ENCODE data around the gene VAPA.

GRCh38 chr18:9910661-9911060, 3.2 kb upstream of the VAPA start:
- TF ChIP-seq CTCF (IDR thresholded peaks at IDR 0.05; ENCODE audit: insufficient read depth, low read length) (no peak), SPI1 (IDR thresholded peaks at IDR 0.05; ENCODE audit: borderline replicate concordance, low read depth) (no peak), GABPA (IDR thresholded peaks at IDR 0.05; ENCODE audit: low read depth) (no peak), POLR2AphosphoS5 (IDR thresholded peaks at IDR 0.05; ENCODE audit: low read depth) (no peak)
- TF ChIP-seq, protein P1, sequence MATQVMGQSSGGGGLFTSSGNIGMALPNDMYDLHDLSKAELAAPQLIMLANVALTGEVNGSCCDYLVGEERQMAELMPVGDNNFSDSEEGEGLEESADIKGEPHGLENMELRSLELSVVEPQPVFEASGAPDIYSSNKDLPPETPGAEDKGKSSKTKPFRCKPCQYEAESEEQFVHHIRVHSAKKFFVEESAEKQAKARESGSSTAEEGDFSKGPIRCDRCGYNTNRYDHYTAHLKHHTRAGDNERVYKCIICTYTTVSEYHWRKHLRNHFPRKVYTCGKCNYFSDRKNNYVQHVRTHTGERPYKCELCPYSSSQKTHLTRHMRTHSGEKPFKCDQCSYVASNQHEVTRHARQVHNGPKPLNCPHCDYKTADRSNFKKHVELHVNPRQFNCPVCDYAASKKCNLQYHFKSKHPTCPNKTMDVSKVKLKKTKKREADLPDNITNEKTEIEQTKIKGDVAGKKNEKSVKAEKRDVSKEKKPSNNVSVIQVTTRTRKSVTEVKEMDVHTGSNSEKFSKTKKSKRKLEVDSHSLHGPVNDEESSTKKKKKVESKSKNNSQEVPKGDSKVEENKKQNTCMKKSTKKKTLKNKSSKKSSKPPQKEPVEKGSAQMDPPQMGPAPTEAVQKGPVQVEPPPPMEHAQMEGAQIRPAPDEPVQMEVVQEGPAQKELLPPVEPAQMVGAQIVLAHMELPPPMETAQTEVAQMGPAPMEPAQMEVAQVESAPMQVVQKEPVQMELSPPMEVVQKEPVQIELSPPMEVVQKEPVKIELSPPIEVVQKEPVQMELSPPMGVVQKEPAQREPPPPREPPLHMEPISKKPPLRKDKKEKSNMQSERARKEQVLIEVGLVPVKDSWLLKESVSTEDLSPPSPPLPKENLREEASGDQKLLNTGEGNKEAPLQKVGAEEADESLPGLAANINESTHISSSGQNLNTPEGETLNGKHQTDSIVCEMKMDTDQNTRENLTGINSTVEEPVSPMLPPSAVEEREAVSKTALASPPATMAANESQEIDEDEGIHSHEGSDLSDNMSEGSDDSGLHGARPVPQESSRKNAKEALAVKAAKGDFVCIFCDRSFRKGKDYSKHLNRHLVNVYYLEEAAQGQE (IDR thresholded peaks at IDR 0.05; ENCODE audit: insufficient replicate concordance, low read depth), result no peak
